TTC549 (cell line): ENCODE data around the gene SLC44A1.

Experiments used
- FAIRE-seq: peaks from 2 replicates; lab custom pipeline; 2012; peaks lifted over from hg19 to GRCh38; lab: Jason Lieb, UNC

The SLC44A1 gene

DNA sequence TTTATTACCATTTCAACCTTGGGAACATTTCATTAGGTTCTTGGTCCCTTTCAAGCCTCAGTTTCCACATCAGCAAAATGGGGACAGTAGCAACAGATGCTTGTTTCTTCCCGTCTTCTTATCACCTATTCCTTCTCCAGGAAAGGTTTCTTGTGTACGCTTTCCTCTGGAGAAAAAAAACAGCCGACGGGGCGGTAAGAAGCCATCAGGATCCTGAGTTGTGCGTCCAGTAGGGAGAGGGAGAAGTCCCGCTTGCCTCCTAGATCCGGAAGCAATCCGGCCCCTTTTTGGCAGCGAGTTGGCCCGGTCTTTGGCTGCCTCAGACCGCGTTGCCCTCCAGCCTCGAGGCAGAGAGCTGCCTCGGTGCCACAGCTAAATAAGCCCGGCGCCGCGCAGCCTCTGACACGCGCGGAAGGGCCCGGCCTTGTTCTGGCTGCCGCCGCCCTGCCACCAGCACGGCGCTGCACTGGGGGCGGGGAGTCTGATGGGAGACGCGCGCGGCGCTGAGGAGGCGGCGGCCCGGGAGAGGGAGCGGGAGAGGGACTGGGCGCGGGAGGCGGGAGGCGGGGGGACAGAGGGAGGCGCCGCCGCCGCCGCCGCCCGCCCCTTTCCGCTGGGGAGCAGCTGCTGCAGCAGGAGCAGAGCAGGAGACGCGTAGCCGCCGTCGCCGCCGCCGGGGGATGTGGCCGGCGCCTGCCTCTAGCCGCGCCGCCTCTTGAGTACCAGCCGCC, at the start of gene SLC44A1:
TSS of gene SLC44A1 (plus strand) at position 649 of the 731 bp plus-strand sequence. CDS start 218 bp downstream, outside the sequence.
- no peak for FAIRE-seq

DNA sequence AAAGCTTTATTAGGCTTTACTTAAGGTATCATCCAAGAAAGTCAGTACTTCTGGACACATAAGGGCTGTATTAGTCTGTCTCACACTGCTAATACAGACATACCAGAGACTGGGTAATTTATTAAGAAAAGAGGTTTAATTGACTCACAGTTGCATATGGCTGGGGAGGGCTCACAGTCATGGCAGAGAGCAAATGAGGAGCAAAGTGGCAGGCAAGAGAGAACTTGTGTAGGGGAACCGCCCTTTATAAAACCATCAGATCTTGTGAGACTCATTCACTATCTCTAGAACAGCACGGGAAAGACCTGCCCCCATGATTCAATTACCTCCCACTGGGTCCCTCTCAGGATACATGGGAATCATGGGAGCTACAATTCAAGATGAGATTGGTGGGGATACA, 49.2 kb upstream of the SLC44A1 start:
- FAIRE-seq = no peak

DNA sequence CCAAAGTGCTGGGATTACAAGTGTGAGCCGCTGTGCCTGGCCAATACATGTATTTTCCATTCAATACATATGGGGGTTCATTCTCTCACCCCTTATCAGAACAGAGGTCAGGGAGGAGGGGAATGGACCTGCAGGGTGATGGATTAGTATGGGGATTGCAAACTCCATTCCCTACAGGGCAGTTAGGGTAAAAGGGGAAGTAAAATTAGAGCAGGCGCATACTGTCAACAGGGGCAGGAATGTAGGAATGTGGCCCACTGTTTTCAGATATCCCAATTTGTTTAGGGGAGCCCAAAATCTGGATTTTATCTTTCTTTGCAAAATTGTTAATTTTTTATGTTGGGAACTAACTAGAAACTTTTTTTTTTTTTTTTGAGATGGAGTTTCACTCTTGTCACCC, 46.4 kb upstream of the SLC44A1 start:
- no peak for FAIRE-seq

DNA sequence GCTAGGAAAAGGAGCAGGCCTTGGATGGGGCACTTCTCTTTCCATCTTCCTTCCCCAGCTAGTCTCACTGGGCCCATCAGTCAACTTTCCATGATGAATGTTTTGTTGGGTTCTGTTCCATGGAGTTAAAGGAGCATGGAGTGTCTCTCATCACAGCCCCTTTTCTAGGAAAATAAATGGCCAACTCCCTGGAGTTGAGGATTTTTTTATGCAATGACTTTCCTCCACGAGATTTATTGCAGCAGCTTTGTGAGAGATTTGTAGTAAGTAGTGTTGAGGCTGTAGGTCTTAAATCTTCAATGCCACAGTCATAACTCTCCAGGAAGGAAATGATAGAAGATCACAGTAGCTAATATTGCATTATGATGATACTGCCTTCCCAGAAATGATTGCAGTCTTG, 45.6 kb upstream of the SLC44A1 start:
- FAIRE-seq = no peak

DNA sequence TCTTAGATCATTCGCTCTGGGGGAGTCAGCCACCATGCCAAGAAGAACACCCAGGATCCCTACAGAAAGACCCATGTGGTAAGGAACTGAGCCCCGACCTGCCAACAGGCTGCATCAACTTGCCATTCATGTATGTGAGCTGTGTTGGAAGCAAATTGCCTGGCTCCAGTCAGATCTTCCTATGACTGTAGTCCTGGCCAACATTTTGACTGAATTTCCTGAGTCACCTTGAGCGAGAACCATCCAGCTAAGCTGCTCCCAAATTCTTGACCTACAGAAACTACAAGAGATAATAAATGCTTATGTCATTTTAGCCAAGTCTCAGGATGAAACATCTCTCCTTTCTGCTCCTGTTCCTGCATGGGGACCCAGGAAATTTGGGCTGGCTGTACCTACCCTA, 40.0 kb upstream of the SLC44A1 start:
- no peak for FAIRE-seq

DNA sequence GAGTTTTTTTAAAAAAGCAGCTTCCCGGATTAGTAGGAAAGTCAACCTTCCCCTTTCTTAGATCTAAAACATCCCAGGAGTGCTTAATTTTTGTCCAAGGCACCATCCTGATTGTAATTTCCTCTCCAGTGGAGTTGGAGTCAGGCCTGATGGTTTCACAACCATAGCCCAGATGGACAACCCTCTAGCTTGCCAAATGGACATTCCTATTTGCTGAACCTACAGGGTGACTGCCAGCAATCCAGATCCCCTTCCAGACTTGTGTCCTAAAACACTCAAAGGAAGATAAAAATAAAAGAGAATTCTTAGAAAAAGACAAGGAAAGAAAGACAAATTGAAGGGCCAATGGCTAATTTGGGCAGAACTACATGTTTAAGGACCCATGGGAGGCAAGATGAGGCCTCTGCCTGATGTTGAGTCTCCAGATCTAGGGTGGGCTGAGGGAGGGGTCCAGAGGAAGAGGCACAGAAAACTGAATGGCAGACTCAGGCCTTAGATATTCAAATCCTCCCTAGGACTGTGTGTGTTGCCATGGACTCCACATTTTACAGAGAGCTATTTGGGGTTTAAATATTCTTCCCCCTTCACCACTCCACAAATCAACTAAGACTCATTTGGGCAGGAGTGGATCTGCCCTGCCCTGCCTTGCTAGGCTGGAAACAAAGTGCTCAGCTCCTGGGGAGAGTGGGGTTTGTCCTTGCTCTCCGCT, 38.5 kb upstream of the SLC44A1 start:
- no peak for FAIRE-seq

DNA sequence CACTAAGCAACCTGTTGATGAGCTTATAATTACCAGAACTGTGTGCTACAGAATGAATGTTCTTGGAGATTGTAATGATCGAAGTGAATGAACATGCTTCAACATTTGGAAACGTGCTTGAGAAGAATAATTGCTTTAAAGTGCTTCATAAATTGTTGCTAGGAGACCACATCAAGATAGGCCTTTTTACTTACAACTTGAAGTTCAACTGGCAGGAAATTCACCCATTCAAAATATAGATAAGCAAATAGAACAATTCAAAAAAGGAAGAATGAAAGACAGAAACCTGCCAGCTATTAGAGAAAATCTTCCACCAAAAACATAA, 38.0 kb upstream of the SLC44A1 start:
- no peak for FAIRE-seq

DNA sequence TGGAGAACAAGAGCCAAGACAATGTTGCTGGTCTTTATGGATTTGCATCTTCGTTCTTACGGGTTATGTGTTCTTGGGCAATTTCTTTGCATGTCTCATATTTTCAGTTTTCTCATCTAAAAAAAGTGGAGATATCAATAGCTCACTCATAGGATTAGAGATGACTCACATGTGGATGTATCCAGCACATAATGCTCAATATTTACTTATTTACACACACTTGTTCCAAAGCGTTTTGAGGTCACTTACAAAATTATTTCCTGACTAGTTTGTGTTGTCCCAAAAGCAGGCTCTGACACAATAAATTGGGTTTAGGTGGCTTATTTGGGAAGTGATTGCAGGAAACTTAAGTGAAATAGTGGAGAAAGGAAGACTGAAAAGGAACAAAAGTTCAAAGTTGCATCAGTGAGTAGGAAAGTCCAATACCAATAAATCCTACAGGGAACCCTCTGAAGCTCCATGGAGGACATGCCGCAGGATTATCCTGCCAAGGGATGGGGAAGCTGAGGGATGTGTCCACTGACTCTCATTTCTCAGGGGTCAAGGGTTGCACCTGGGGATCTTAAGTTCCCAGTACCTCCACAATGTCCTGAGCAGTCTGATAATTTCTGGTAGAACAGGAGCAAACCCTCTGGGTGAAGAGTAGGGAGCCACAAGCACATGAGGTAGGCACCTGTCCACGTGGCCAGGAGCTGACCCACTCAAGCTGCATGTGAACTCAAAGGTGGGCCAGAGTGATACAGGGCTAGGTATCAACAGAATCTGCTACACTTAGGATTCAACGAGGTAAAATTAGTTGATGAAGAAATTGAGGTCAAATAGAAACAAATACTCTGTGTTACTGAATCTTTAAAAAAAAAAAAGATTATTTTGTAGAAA, 37.4 kb upstream of the SLC44A1 start:
- FAIRE-seq = no peak

DNA sequence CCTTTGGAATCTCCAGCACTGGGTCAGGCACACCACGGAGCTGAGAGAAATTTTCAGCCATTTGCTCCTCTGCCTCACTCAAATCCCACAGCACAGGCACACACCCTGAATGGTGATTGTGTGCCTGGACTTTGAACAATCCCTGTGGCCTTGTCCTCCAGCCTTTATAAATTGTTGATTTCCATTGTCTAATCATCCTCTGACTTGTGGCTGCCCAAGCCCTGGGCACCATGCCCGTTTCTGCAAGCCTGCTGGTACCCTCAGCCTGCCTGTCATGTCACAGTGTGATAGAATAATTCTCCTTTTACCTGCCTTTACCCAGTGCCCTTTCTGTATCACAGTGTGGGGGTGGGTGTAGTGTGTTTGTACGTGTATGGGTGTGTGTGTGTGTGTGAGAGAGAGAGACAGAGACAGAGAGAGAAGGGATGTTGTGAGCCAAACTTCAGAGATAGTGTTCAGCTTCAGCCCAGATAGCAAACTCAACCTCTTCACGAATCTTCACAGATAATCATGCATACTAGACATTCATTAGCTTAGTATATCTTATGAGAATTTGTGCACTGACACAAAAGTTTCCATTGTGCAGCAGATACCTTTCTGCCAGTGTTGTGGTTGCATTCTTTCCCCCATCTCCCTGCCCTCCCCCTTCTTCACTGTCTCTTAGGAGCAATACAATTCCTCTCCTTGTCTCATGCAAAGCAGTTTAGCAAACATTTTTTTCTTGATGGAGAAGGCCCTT, 27.8 kb upstream of the SLC44A1 start:
- no peak for FAIRE-seq

DNA sequence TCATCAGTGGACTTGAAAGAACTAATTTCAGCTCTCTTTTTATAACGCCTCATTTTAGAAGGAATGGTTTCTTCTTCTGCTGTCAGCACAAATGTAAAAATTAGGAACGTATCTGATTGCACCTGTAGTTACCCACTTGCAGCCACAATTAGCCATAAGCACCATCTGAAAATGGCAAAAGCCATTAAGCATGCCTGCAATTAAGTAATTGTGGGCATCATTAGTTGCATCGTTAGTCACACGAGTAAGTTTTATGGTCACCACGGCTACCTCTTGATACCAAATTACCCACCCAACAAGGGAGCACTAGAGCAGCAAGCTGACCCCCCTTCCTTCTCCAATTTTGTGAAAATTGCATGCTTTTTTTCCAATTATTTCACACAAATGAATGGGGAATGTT, 25.8 kb upstream of the SLC44A1 start:
- no peak for FAIRE-seq

DNA sequence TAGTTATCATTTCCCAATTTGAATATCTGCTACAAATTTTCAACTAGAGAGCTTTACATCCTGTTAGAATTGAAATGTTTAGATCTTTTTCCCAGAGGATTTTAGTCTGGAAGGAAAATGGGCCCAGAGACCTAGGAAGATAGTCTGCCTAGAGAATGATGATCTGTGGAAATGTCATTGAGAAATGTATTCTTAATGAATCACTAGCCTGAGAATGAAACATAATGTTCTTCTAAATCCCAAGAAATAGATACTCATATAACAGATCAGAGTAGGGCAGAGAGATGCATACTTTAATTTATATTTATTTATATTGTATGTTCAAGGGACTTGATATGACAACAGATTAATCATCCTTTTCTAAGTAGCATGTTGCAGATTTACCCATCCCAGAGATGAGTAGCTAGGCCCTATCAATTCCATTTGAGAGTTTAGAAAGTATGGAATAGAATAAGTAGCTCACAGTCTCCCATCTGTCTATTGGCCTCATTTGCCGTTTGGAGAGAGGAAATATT, 25.1 kb upstream of the SLC44A1 start:
- FAIRE-seq = no peak

DNA sequence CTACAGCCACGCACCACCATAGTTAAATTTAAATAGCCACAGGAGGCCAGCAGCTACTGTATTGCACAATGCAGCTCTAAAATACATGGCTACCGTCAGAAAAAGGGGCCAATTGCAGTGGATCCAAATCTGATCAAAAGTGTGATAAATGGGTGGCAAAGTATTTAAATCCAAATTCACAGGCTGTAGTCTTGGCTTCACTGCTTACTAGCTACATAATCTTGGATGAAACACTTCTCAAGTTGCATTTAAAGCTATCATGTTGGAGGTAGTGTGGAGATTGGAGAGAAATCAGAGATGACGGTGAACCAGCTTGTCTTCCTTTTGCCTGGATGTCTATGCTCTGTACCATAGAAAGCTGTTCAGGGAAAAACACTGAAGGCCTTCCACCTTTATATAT, 24.0 kb upstream of the SLC44A1 start:
- FAIRE-seq = no peak

DNA sequence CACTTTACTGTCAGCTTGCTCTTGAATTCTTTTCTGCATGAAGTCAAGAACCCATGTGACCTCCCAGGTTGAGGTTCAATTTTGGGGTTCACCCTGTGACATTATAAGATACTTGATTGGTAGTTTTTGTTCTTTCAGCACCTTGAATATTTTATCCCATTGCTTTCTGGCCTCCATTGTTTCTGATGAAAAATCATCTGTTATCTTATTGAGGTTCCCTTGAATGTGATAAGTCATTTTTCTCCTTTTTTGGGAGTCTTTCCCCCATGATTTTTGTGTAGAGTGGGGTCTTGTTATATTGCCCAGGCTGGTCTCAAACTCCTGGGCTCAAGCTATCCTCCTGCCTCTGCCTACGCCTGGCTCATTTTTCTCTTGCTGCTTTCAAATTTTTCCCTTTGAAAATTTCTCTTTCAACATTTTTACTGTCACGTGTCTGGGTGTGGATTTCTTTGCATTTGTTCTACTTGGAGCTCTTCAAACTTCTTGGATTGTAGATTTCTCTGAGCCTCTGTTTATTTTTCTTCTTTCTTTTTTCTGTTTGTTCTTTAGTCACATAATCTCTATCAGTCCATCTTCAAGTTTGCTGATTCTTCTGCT, 20.8 kb upstream of the SLC44A1 start:
- FAIRE-seq = no peak

DNA sequence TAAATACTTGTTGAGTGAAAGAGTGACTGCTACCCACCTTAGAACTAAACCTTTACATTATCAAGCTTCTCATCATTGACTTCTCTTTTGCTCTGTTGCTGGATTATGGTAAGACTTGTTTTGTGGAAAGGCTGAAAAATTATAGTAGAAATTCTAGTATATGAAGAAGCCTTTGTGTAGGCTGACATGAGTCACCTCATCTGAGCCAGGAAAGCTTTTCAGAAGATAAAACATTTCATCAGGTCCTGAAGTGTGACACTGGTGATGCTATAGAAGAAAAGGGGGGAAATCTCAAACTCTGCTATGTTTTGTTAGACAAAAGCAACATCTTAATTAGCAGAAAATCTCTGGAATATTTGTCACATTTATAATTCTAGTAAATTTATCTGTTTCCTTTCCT, 18.4 kb upstream of the SLC44A1 start:
- FAIRE-seq = no peak

DNA sequence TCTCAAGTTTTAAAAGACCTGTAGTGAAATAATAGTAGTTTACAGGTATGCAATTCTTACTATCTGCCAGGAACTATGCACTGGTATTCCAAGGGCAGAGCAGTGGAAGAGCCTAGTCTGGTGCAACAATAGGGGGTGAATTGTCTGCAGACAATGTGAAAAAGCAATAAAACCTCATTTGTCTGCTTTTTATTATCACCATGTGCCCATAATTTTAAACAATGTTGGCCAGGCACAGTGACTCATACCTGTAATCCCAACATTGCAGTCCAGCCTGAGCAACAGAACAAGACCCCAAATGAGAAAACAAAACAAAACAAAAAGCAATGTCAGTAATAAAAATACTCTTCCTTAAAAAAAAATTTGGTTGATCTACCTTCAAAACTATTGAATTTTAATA, 12.2 kb upstream of the SLC44A1 start:
- no peak for FAIRE-seq

DNA sequence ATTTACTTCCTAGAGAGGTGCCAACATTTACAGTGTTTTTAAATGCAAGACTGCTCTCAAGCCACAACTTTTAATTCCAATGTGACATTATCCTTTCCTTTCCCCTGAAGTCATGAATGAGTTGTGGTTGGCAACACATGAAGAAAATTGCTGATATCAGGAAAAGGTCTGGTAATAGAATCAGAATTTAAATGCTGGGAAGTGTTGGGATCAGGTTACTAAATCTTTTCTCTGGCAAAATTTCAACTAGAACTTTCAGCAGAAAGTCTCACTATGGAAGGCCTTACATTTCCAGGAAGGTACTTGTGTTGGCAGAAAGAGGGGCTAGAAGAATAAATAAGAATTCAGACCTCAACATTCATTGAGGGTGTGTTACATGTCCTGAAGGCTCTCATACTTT, 10.6 kb upstream of the SLC44A1 start:
- FAIRE-seq = no peak

DNA sequence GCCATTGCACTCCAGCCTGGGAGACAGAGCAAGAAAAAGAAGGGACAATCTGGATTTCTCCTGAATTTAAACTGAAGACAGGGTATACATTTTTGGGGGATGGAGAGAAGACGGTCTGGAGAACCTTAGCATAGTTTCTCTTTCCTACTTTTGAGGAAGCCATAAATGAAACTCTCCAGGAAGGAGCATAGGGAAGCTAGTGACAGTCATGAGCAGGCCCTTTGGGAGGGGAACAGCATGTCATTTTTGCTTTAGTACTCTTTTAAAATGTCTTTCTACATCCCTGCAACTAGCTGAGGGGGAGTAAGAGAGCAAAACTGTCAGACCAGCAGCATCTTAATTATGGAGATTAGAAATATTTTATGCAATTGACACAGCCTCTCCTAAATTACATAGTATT, 8.2 kb upstream of the SLC44A1 start:
- no peak for FAIRE-seq

DNA sequence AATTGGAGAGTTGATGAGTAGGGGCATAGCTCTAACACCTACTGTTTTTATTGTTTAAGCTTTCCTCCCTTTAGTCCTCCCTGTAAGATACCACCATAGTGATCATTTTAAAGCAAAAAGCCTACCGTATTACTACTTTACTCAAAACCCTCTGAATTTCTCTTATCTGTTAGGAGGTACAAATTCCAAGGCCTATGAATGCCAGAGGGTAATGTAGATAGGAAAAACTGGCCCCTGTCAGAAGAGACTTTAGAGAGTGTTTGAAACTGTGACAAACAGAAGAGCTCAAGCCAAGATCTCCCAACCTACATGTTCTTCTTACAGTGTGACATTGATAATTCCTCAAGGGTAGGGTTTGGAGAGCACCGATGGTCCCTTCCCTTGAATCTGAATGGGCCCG, 7.2 kb upstream of the SLC44A1 start:
- FAIRE-seq = no peak

DNA sequence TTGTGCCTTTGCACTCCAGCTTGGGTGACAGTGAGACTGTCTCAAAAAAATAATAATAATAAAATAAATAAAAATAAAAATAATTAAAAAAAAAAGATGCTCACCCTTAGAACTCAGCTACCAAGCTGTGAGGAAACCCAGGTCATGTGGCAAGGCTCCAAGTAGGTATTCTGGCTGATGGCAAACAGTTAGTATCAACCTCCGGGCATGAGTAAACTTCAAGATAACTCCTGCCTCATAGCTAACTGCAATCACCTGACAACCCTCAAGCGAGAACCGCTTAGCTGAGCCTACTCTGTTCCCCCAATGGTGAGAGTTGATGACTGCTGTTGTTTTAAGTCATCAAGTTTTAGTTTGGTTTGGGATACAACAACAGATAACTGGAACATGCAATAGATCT, 6.1 kb upstream of the SLC44A1 start:
- no peak for FAIRE-seq

DNA sequence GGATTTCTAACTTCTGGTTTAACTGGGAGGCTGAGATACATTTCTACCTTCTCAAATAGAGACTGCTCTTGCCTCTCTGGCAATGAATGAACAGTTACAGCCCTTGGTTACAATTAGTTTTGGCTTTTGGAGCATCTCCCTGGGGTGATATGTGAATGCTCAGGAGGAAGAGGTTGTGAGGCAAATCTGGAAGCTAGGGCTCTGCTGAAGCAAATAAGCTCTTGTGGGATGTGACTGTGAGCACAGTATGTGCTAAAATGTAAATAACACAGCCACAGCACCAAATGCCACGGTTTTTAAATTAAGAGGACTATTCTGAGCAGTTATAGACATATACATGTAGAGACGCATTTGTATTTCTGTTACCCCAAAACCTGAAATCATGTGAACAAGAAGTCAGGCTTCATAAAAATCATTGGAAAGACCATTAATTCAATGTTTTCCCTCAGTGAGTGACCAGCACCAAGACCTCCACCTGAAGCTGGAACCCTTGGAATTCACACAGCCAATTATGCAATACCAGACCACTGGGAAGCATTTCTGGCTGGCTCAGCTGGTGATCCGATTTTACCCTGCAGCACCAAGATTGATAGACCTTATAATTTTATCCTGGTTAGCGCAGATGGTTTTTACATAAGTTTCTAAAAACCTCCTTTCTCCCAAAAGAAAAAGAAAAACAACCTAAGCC, 3.0 kb upstream of the SLC44A1 start:
- no peak for FAIRE-seq

DNA sequence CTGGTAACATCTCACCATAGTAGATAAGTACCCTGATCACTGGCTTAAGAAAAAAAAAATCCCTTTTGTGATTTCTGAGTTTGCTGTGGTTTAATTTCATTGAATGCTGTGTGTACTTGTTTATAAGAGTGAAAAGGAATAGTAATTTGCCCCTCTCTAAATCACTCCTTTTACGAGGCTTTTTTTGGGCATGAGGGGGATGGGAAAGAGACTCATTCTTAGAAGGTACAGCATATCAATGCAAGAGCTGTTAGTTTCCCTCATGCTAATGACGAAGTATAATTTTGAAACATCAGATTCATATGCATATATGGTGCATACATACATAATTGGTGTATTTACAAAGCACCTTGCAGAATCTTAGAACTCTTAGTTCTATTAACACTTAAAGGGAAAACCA, 2.4 kb upstream of the SLC44A1 start:
- no peak for FAIRE-seq
